Heart left ventricle (tissue), 16 donors: ENCODE data around the gene STRN4. TPM values are rescaled to one million over a fixed set of nuclear protein-coding genes. Genes with fewer than 3 reads are reported as not detected.

ENCODE experiments used
- ATAC-seq, 4 donors: fragments of 200-7000 bp; cut with Tn5 transposase; one replicate each; pipeline ENCODE4 v1.9.1; 2020 to 2022; ENCODE audit warnings: moderate library complexity in 4 of 4, mild to moderate bottlenecking in 3 of 4, moderate number of reproducible peaks in 1 of 4
- DNase-seq, 5 donors: peaks; one replicate each; pipeline ENCODE4 v3.0.0-alpha.2; 2020
- H3K27ac ChIP-seq, 12 donors: fragments of 200-600 bp; sonication (generic) in 4 of 12; one replicate each; pipeline versions ENCODE4 v1.5.0 to v1.8.0; 2016 to 2022; ENCODE audit warnings: mild to moderate bottlenecking in 2 of 12
- H3K27me3 ChIP-seq, 9 donors: fragments of 200-600 bp; sonication (generic) in 2 of 9; one replicate each; pipeline versions ENCODE4 v1.5.1 to v1.8.0; 2016 to 2022; ENCODE audit warnings: mild to moderate bottlenecking in 3 of 9
- H3K36me3 ChIP-seq, 9 donors: fragments of 200-600 bp; sonication (generic) in 2 of 9; one replicate each; pipeline versions ENCODE4 v1.5.0 to v1.8.0; 2018 to 2022; ENCODE audit warnings: mild to moderate bottlenecking in 2 of 9
- H3K4me1 ChIP-seq, 12 donors: fragments of 200-600 bp; sonication (generic) in 4 of 12; one replicate each; pipeline versions ENCODE4 v1.5.0 to v1.8.0; 2016 to 2022; ENCODE audit warnings: mild to moderate bottlenecking in 3 of 12
- H3K4me3 ChIP-seq, 12 donors: fragments of 200-600 bp; sonication (generic) in 4 of 12; one replicate each; pipeline versions ENCODE4 v1.5.0 to v1.8.0; 2017 to 2022; ENCODE audit warnings: mild to moderate bottlenecking in 9 of 12, moderate library complexity in 4 of 12
- H3K9me3 ChIP-seq, 12 donors: fragments of 200-600 bp; sonication (generic) in 4 of 12; one replicate each; pipeline versions ENCODE4 v1.5.0 to v1.8.0; 2016 to 2022; ENCODE audit warnings: mild to moderate bottlenecking in 1 of 12
- POLR2A ChIP-seq, 2 donors: fragments of 450-650 bp; IDR thresholded peaks; one replicate each; pipeline ENCODE4 v1.6.1; 2017; ENCODE audit warnings: antibody characterized with exemption in 2 of 2, mild to moderate bottlenecking in 2 of 2, moderate library complexity in 2 of 2
- WGBS, 4 donors: extraction: QIAGEN DNeasy Blood & Tissue Kit in 2 of 4; methylation state at CpG; one replicate each; pipeline versions ENCODE4 v1.1.5 to v1.1.7; 2013 to 2018; 5-methylcytosine and 5-hydroxymethylcytosine counted together
- intact Hi-C, 10 donors: fragments of 100-400 bp; cut with DNase I; formaldehyde crosslinking; loops; one replicate each; pipeline versions ENCODE4 v1.11.1 to v1.14.2; 2022
- polyA plus RNA-seq, 2 donors: library from polyadenylated mRNA; stranded (reverse); fragments of 200-250 nt; gene quantifications; one replicate each; pipeline ENCODE4 v1.2.3, GENCODE V29; 2013
- total RNA-seq, 9 donors: library from RNA; depleted of rRNA in 2 of 9; stranded (reverse); fragments of >200 nt in 2 of 9; fragmentation: NEBNext Ultra II Directional in 3 of 9; extraction: Animal tissue kit (Norgen Biotek cat#: 25700) in 3 of 9; gene quantifications; one replicate each; pipeline versions ENCODE4 v1.1.0 to v1.2.4, GENCODE V29; 2016 to 2023
- TF ChIP-seq, protein P1 (sequence below), 12 donors: fragments of 200-600 bp; sonication (generic) in 4 of 12; IDR thresholded peaks; one replicate each; pipeline versions ENCODE4 v1.5.0 to v1.8.0; 2018 to 2022; ENCODE audit warnings: antibody characterized with exemption in 12 of 12, mild to moderate bottlenecking in 5 of 12
- donor health status: ischemic (EF 13 %, LVEDD 7.1; RV severe dilation, severe dysfunction).
- donor health status: healthy with polysubstance abuse.
- donor health status: DM: no; HTN: yes; CAD: no.
- donor health status: DM: no; HTN: no; CAD: no.
- donor health status: ischemic (EF 25% LVEDD 6.9; RV normal size, moderate dysfunction).
- donor health status: ischemic (EF 25% LVEDD 5.7; RV mildly dilated, moderate dysfunction).
- donor health status: healthy.
- donor health status: DM: yes; HTN: yes; CAD: no.
- donor health status: ischemic (EF 35%, LVEDD 5.7; RV mildly dilated, moderate dysfunction).
- donor health status: nonischemic (EF 11% LVEDD 7.7; RV severe dilation, severe dysfunction).
- donor health status: DM: yes; HTN: yes; CAD: no.
- donor health status: PGD.
- donor health status: ischemic (EF 29% LVEDD 5.4; RV normal size, mild dysfunction).
- donor health status: nonischemic (EF 23%, LVEDD 6.1; RV moderate dilation, normal function).

STRN4 gene
- total and polyA plus RNA-seq, 11 donors, result 41.0 to 93.6 (median 53.7) TPM

DNA sequence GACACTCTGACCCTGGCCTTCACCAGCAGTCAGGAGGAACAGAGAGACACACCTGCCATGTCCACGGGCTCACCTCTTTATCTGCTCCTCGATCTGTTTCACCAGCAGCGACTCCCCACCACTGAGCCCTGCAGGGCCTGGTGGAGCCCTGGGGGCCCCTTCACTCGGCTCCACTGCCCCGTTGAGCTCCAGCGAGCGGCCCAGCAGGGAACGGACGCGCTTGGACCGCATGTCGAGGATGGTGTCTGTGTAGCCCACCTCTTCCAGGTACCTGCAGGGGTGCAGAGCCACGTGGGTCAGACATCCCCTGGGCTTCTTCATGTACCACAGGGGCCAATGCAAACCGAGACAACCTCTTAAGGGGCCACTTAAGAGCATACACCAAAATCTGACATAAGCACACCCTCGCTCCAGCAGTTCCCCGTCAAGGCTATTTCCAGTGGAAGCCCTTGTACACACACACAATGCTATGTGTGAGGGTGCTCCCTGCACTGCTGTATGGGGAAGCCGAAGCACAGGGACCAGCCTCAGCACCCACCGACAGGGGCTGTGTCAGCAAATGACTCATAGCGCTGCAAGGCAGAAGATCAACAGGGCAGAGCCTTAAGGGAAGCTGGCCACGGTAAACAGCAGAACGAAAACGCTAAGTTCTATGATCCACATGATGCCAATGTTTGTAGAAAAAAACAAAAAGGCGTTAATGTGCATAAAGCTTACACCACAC lies 13.1 kb downstream of the STRN4 start:
- Histone ChIP-seq H3K9me3 (no peaks in the 10 kb centered on the region), H3K27me3 (no peaks in the 10 kb centered on the region), H3K4me1 (peaks cover 3 to 90% (median 31%) of the 10 kb centered on the region in 12 donors), H3K27ac (peak overlapping the region in 2 of 12 donors; percentile 48 to 90), H3K36me3 (peaks cover 0 to 89% (median 78%) of the 10 kb centered on the region in 9 donors), H3K4me3 (no peak overlapping the region)
- intact Hi-C loops, result no loop called here
- TF ChIP-seq, protein P1, sequence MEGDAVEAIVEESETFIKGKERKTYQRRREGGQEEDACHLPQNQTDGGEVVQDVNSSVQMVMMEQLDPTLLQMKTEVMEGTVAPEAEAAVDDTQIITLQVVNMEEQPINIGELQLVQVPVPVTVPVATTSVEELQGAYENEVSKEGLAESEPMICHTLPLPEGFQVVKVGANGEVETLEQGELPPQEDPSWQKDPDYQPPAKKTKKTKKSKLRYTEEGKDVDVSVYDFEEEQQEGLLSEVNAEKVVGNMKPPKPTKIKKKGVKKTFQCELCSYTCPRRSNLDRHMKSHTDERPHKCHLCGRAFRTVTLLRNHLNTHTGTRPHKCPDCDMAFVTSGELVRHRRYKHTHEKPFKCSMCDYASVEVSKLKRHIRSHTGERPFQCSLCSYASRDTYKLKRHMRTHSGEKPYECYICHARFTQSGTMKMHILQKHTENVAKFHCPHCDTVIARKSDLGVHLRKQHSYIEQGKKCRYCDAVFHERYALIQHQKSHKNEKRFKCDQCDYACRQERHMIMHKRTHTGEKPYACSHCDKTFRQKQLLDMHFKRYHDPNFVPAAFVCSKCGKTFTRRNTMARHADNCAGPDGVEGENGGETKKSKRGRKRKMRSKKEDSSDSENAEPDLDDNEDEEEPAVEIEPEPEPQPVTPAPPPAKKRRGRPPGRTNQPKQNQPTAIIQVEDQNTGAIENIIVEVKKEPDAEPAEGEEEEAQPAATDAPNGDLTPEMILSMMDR (IDR thresholded peaks at IDR 0.05), result no peak
- no peak for TF ChIP-seq POLR2A (IDR thresholded peaks at IDR 0.05)
- WGBS, 4 donors, result 82 to 89% (median 87%) methylated on average over 10 to 23 of the region's 23 CpGs
- peak in 1 of 4 donors; percentile 55 for ATAC-seq
- DNase-seq, result peak in 2 of 5 donors; percentile 76 to 78

DNA sequence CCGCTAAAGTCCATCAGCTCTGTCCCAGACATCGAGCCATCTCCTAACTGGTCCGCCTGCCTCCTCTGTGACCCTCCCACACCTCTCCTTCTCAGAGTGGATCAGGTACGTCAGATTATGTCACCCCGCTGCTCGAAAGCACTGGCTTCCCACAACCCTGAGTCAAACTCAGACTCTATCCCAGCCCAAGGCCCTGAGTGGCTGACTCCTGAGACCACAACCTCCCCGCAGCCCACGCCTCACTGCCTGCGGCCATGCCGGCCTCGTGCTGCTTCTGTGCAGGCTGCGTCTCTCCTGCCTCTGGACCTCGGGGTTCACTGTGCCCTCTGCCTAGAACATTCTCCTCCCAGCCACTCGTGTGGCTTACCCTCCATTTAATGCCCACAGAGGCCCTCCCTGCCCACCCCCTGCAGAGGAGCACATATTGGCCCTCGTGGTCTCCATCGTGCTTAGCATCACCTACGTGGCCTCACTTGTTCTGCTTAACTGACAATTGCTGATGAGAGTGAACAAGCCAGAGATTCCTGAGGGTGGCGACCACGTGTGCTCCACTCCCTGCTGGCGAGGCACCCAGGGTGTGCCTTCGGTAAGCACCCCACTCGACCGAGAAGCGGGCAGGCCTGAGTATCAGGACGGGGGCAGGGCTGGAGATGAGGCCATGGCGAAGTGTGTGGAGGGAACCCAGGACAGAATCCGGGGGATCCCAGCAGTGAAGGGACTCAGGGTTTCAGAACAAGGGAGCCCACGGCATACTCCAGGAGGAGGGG lies 13.9 kb downstream of the STRN4 start:
- Histone ChIP-seq H3K27me3 (no peaks in the 10 kb centered on the region), H3K27ac (peak overlapping the region in 1 of 12 donors; percentile 90), H3K9me3 (no peaks in the 10 kb centered on the region), H3K4me3 (no peak overlapping the region), H3K36me3 (peaks cover 0 to 92% (median 84%) of the 10 kb centered on the region in 9 donors), H3K4me1 (peaks cover 3 to 89% (median 26%) of the 10 kb centered on the region in 12 donors)
- peak in 1 of 5 donors; percentile 44 for DNase-seq
- ATAC-seq, result no peak
- intact Hi-C loops, result no loop called here
- no peak for TF ChIP-seq POLR2A (IDR thresholded peaks at IDR 0.05)
- TF ChIP-seq, protein P1 (IDR thresholded peaks at IDR 0.05), result no peak
- WGBS, 4 donors, result 84 to 91% (median 87%) methylated on average over 28 of the region's 28 CpGs

DNA sequence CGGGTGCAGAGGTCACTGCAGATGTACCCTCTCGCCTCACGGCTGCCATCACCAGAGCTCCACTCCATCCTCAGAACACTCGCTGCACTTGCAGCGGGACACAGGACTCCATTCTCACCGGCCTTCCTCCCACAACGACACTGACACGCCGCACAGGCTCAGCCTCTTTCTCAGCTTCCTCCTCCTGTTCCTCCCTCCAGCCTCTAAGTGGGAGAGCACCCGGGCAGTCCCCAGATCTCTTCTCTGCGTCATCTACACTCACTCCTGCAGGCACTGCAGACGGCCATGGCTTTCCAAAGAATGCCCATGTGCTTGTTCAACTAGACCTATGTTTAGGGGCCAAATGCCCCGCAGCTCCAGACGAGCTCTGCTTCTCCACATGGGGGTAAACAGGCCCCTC lies 14.7 kb downstream of the STRN4 start:
- H3K27ac ChIP-seq, result peak overlapping the region in 1 of 12 donors; percentile 90
- peak in 1 of 5 donors; percentile 56 for DNase-seq
- peaks cover 0 to 89% (median 23%) of the 10 kb centered on the region in 12 donors for H3K4me1 ChIP-seq
- H3K4me3 ChIP-seq, result peak overlapping the region in 1 of 12 donors; percentile 23
- ATAC-seq, result no peak
- H3K36me3 ChIP-seq, result peaks cover 0 to 94% (median 90%) of the 10 kb centered on the region in 9 donors
- H3K9me3 ChIP-seq, result no peaks in the 10 kb centered on the region
- no peaks in the 10 kb centered on the region for H3K27me3 ChIP-seq
- TF ChIP-seq, protein P1 (IDR thresholded peaks at IDR 0.05), result no peak
- no peak for TF ChIP-seq POLR2A (IDR thresholded peaks at IDR 0.05)
- intact Hi-C loops, result no loop called here
- WGBS, 4 donors, result 77 to 83% (median 81%) methylated on average over 14 of the region's 14 CpGs

DNA sequence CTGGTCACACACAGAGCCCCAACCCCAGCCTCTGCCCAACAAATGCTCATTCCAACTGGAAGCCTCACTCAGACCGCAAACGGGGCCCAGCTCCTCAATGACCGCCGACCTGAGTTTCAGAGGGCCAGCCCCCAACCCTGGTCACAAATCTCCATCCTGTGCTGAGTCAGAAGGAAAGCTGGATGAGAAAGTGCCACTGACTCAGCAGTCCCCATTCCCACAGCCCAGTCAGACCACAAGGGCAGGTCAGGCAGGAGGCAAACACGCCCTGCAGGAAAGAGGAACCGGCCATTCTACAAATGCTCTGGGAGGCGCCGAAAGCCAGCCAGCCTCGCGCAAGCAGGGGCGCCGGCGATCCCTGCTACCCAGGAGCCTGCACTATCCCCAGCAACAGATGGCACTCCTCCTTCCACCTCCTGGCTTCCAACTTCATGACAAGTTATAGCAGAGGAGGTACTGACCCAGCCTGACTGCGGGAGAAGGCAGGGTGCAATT lies 15.2 kb downstream of the STRN4 start:
- ATAC-seq (peak in 2 of 4 donors; percentile 3 to 16), DNase-seq (peak in 2 of 5 donors; percentile 69 to 77)
- Histone ChIP-seq H3K36me3 (peaks cover 0 to 98% (median 93%) of the 10 kb centered on the region in 9 donors), H3K27me3 (no peaks in the 10 kb centered on the region), H3K4me3 (peak overlapping the region in 1 of 12 donors; percentile 23), H3K27ac (peak overlapping the region in 1 of 12 donors; percentile 90), H3K4me1 (peaks cover 0 to 87% (median 23%) of the 10 kb centered on the region in 12 donors), H3K9me3 (no peaks in the 10 kb centered on the region)
- intact Hi-C loops, result no loop called here
- 72 to 79% (median 76%) methylated on average over 12 to 14 of the region's 14 CpGs for WGBS, 4 donors
- TF ChIP-seq, protein P1 (IDR thresholded peaks at IDR 0.05), result no peak
- no peak for TF ChIP-seq POLR2A (IDR thresholded peaks at IDR 0.05)
